ENCODE measurements around the gene TMEM161A. TPM values are rescaled to one million over a fixed set of nuclear protein-coding genes. Genes with fewer than 3 reads are reported as not detected.

Gene TMEM161A
- total RNA-seq, 1 experiment from 2014 or later = 76.0 TPM

GRCh38 chr19:19105365-19106055, 32.8 kb downstream of the TMEM161A start:
- no peaks in the 10 kb centered on the region for H3K36me3 ChIP-seq (ENCODE audit: control insufficient read depth in 1 of 2, insufficient read depth in 2 of 2, low read length in 2 of 2)
- no peaks in the 10 kb centered on the region for H3K9me3 ChIP-seq (ENCODE audit: control insufficient read depth in 1 of 2, insufficient read depth in 1 of 2, low read depth in 1 of 2, low read length in 2 of 2)
- TSS peak; percentile 40 for BruUV-seq (replicated peaks)
- peaks cover 39 to 72% of the 10 kb centered on the region in 2 experiments for H3K4me1 ChIP-seq (ENCODE audit: control insufficient read depth in 1 of 2, insufficient read depth in 2 of 2, low read length in 2 of 2)
- ATAC-seq = peak; percentile 87
- ChIA-PET CTCF (interaction anchor here (0.8 kb wide), 1 partner anchor 10 kb away, joined by 5 read pairs; no protein-coding TSS in a partner anchor), RAD21 (ENCODE audit: low non-redundant PET in 1 of 2, low total read pairs in 2 of 2, uncharacterized antibody in 2 of 2, unreplicated experiment in 2 of 2) (no interaction called here), POLR2A (no interaction called here)
- H3K4me3 ChIP-seq (replicated peaks in 1 of 2; ENCODE audit: low read depth in 1 of 2, low read length in 2 of 2) = peak overlapping the region; percentile 56 to 63
- no peaks in the 10 kb centered on the region for H3K27me3 ChIP-seq (ENCODE audit: insufficient read depth, low read length)
- no peaks in the 10 kb centered on the region for H3K79me2 ChIP-seq (ENCODE audit: insufficient read depth, low read length)
- H2AFZ ChIP-seq (ENCODE audit: low read depth, low read length, poor library complexity, severe bottlenecking) = peak overlapping the region; percentile 78
- DNase-seq (ENCODE audit: low read depth, low spot score) = peak; percentile 53
- intact Hi-C loops (cut with micrococcal nuclease) = no loop called here
- H3K4me2 ChIP-seq (ENCODE audit: low read length) = peak overlapping the region; percentile 75
- H3K27ac ChIP-seq (ENCODE audit: low read depth, low read length) = peak overlapping the region; percentile 83
- H3K9ac ChIP-seq (ENCODE audit: low read length) = peak overlapping the region; percentile 61
- H4K20me1 ChIP-seq (ENCODE audit: insufficient read depth) = no peaks in the 10 kb centered on the region
- H3K9me2 ChIP-seq (ENCODE audit: insufficient read depth) = no peaks in the 10 kb centered on the region
- TF ChIP-seq YY1 (IDR thresholded peaks at IDR 0.05; ENCODE audit: extremely low read depth, insufficient replicate concordance, low read depth, low read length) (no peak), EZH2phosphoT487 (IDR thresholded peaks at IDR 0.05; ENCODE audit: borderline replicate concordance) (no peak), RAD21 (IDR thresholded peaks at IDR 0.05; ENCODE audit: low read depth) (no peak), SIN3A (IDR thresholded peaks at IDR 0.05; ENCODE audit: low read depth) (peak; percentile 74), POLR2AphosphoS5 (IDR thresholded peaks at IDR 0.05; ENCODE audit: low read depth, low read length) (peak; percentile 91), FOSL1 (IDR thresholded peaks at IDR 0.05; ENCODE audit: low read depth) (no peak), SRF (IDR thresholded peaks at IDR 0.05; ENCODE audit: low read depth) (no peak), ELF1 (IDR thresholded peaks at IDR 0.05; ENCODE audit: borderline replicate concordance, low read depth) (no peak), EZH2 (IDR thresholded peaks at IDR 0.05) (no peak), ZBTB33 (IDR thresholded peaks at IDR 0.05; ENCODE audit: extremely low read depth, insufficient replicate concordance, low read length) (no peak), POLR2A (IDR thresholded peaks at IDR 0.05; ENCODE audit: borderline replicate concordance, extremely low read depth, insufficient read depth, insufficient read length) (peak; percentile 71), EGR1 (IDR thresholded peaks at IDR 0.05; ENCODE audit: low read depth) (peak; percentile 82), ATF3 (IDR thresholded peaks at IDR 0.05) (no peak), TCF7L2 (IDR thresholded peaks at IDR 0.05; ENCODE audit: borderline replicate concordance, extremely low read depth, insufficient read depth, insufficient read length) (no peak), CBX3 (IDR thresholded peaks at IDR 0.05; ENCODE audit: low read depth) (no peak), CEBPB (IDR thresholded peaks at IDR 0.05; ENCODE audit: low read depth) (no peak), JUND (IDR thresholded peaks at IDR 0.05) (no peak)
- TF ChIP-seq, protein P1, sequence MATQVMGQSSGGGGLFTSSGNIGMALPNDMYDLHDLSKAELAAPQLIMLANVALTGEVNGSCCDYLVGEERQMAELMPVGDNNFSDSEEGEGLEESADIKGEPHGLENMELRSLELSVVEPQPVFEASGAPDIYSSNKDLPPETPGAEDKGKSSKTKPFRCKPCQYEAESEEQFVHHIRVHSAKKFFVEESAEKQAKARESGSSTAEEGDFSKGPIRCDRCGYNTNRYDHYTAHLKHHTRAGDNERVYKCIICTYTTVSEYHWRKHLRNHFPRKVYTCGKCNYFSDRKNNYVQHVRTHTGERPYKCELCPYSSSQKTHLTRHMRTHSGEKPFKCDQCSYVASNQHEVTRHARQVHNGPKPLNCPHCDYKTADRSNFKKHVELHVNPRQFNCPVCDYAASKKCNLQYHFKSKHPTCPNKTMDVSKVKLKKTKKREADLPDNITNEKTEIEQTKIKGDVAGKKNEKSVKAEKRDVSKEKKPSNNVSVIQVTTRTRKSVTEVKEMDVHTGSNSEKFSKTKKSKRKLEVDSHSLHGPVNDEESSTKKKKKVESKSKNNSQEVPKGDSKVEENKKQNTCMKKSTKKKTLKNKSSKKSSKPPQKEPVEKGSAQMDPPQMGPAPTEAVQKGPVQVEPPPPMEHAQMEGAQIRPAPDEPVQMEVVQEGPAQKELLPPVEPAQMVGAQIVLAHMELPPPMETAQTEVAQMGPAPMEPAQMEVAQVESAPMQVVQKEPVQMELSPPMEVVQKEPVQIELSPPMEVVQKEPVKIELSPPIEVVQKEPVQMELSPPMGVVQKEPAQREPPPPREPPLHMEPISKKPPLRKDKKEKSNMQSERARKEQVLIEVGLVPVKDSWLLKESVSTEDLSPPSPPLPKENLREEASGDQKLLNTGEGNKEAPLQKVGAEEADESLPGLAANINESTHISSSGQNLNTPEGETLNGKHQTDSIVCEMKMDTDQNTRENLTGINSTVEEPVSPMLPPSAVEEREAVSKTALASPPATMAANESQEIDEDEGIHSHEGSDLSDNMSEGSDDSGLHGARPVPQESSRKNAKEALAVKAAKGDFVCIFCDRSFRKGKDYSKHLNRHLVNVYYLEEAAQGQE (IDR thresholded peaks at IDR 0.05; ENCODE audit: low read depth) = no peak
- TF ChIP-seq, protein P2, sequence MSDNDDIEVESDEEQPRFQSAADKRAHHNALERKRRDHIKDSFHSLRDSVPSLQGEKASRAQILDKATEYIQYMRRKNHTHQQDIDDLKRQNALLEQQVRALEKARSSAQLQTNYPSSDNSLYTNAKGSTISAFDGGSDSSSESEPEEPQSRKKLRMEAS (IDR thresholded peaks at IDR 0.05) = peak; percentile 91
- TF ChIP-seq, protein P3, sequence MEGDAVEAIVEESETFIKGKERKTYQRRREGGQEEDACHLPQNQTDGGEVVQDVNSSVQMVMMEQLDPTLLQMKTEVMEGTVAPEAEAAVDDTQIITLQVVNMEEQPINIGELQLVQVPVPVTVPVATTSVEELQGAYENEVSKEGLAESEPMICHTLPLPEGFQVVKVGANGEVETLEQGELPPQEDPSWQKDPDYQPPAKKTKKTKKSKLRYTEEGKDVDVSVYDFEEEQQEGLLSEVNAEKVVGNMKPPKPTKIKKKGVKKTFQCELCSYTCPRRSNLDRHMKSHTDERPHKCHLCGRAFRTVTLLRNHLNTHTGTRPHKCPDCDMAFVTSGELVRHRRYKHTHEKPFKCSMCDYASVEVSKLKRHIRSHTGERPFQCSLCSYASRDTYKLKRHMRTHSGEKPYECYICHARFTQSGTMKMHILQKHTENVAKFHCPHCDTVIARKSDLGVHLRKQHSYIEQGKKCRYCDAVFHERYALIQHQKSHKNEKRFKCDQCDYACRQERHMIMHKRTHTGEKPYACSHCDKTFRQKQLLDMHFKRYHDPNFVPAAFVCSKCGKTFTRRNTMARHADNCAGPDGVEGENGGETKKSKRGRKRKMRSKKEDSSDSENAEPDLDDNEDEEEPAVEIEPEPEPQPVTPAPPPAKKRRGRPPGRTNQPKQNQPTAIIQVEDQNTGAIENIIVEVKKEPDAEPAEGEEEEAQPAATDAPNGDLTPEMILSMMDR (IDR thresholded peaks at IDR 0.05 in 2 of 3, conservative IDR thresholded peaks at IDR 0.05 in 1 of 3; ENCODE audit: borderline replicate concordance in 1 of 3, insufficient read depth in 1 of 3, low read depth in 2 of 3, low read length in 2 of 3) = no peak
